Liver (tissue), 9 donors: Measurements from ENCODE around the gene TRIM32. TPM values are rescaled to one million over a fixed set of nuclear protein-coding genes. Genes with fewer than 3 reads are reported as not detected.

Experiments used
- DNase-seq: peaks from one replicate; pipeline ENCODE4 v3.0.0-alpha.2; 2017; ENCODE audit warnings: low spot score
- H3K27ac ChIP-seq, 2 donors: one replicate each; pipeline ENCODE4 v1.7.0; 2013; ENCODE audit warnings: inconsistent platforms in 2 of 2, low read length in 2 of 2, control low read depth in 1 of 2, low read depth in 1 of 2, mild to moderate bottlenecking in 1 of 2
- H3K27me3 ChIP-seq, 4 donors: one replicate each; pipeline versions ENCODE4 v1.6.1 to v1.7.0; 2013; ENCODE audit warnings: low read length in 3 of 4, inconsistent platforms in 1 of 4, mild to moderate bottlenecking in 1 of 4, moderate library complexity in 1 of 4; ENCODE audit not compliant: control insufficient read depth in 4 of 4, insufficient read depth in 4 of 4
- H3K36me3 ChIP-seq, 4 donors: one replicate each; pipeline versions ENCODE4 v1.6.1 to v1.7.0; 2013; ENCODE audit warnings: low read length in 3 of 4, mild to moderate bottlenecking in 3 of 4, low read depth in 1 of 4, moderate library complexity in 1 of 4; ENCODE audit not compliant: control insufficient read depth in 4 of 4, insufficient read depth in 3 of 4
- H3K4me1 ChIP-seq, 4 donors: one replicate each; pipeline versions ENCODE4 v1.6.1 to v1.7.0; 2013; ENCODE audit warnings: low read length in 3 of 4, mild to moderate bottlenecking in 3 of 4, moderate library complexity in 1 of 4; ENCODE audit not compliant: control insufficient read depth in 4 of 4, insufficient read depth in 4 of 4
- H3K4me3 ChIP-seq, 3 donors: one replicate each; pipeline versions ENCODE4 v1.6.1 to v1.7.0; 2013; ENCODE audit warnings: low read length in 3 of 3, control low read depth in 1 of 3, low read depth in 1 of 3, mild to moderate bottlenecking in 1 of 3
- H3K9ac ChIP-seq, 2 donors: one replicate each; pipeline ENCODE4 v1.7.0; 2013; ENCODE audit warnings: low read length in 2 of 2, mild to moderate bottlenecking in 2 of 2, moderate library complexity in 2 of 2, control low read depth in 1 of 2, low read depth in 1 of 2
- H3K9me3 ChIP-seq, 4 donors: one replicate each; pipeline versions ENCODE4 v1.6.1 to v1.7.0; 2013; ENCODE audit warnings: low read length in 3 of 4; ENCODE audit not compliant: control insufficient read depth in 4 of 4
- CTCF ChIP-seq: fragments of 150-350 bp; IDR thresholded peaks from 2 replicates; pipeline ENCODE4 v1.5.1; 2017; ENCODE audit warnings: improper control_type of control experiment, low read depth, low read length; ENCODE audit not compliant: missing input control
- FOXA2 ChIP-seq: IDR thresholded peaks from 2 replicates; pipeline ENCODE4 v1.6.1; 2016; ENCODE audit warnings: antibody characterized with exemption
- GABPA ChIP-seq, 2 donors: IDR thresholded peaks in 1 of 2; conservative IDR thresholded peaks in 1 of 2; 2 replicates each; pipeline ENCODE4 v1.6.1; 2016; ENCODE audit warnings: antibody characterized with exemption in 2 of 2, mild to moderate bottlenecking in 1 of 2, moderate library complexity in 1 of 2
- HNF4A ChIP-seq, 2 donors: conservative IDR thresholded peaks; 2 replicates each; pipeline ENCODE4 v1.6.1; 2016; ENCODE audit warnings: antibody characterized with exemption in 2 of 2, mild to moderate bottlenecking in 2 of 2
- HNF4G ChIP-seq: IDR thresholded peaks from 2 replicates; pipeline ENCODE4 v1.6.1; 2016; ENCODE audit warnings: antibody characterized with exemption
- MAX ChIP-seq: IDR thresholded peaks from 2 replicates; pipeline ENCODE4 v1.6.1; 2016; ENCODE audit warnings: antibody characterized with exemption
- NR2F2 ChIP-seq: IDR thresholded peaks from 2 replicates; pipeline ENCODE4 v1.6.1; 2016; ENCODE audit warnings: antibody characterized with exemption
- TAF1 ChIP-seq: conservative IDR thresholded peaks from 2 replicates; pipeline ENCODE4 v1.6.1; 2016; ENCODE audit warnings: antibody characterized with exemption, mild to moderate bottlenecking
- YY1 ChIP-seq: IDR thresholded peaks from 2 replicates; pipeline ENCODE4 v1.6.1; 2016; ENCODE audit warnings: antibody characterized with exemption, mild to moderate bottlenecking
- WGBS: extraction: QIAGEN DNeasy Blood & Tissue Kit; methylation state at CpG from one replicate; pipeline ENCODE4 v1.1.7; 2013; 5-methylcytosine and 5-hydroxymethylcytosine counted together
- polyA plus RNA-seq, 2 donors: library from polyadenylated mRNA; stranded (reverse) in 1 of 2; unstranded in 1 of 2; fragments of 200-250 nt in 1 of 2; fragments of >200 nt in 1 of 2; fragmentation: Nextera tagmentation in 1 of 2; extraction: Ambion mirVana in 1 of 2; gene quantifications; one replicate each; pipeline versions ENCODE4 v1.2.1 to v1.2.3, GENCODE V29; 2013 to 2015
- total RNA-seq, 2 donors: library from RNA; depleted of rRNA; stranded (reverse); fragments of >200 nt; gene quantifications; one replicate each; pipeline ENCODE4 v1.2.3, GENCODE V29; 2014
- TF ChIP-seq, protein P1 (sequence below): IDR thresholded peaks from 2 replicates; pipeline ENCODE4 v1.6.1; 2016; ENCODE audit warnings: antibody characterized with exemption
- donor health status: healthy.
- donor health status: healthy.
- donor health status: healthy.
- donor health status: healthy.
- donor health status: healthy.

TRIM32 gene
- total and polyA plus RNA-seq, 4 donors, result 3.0 to 5.9 (median 3.5) TPM

DNA sequence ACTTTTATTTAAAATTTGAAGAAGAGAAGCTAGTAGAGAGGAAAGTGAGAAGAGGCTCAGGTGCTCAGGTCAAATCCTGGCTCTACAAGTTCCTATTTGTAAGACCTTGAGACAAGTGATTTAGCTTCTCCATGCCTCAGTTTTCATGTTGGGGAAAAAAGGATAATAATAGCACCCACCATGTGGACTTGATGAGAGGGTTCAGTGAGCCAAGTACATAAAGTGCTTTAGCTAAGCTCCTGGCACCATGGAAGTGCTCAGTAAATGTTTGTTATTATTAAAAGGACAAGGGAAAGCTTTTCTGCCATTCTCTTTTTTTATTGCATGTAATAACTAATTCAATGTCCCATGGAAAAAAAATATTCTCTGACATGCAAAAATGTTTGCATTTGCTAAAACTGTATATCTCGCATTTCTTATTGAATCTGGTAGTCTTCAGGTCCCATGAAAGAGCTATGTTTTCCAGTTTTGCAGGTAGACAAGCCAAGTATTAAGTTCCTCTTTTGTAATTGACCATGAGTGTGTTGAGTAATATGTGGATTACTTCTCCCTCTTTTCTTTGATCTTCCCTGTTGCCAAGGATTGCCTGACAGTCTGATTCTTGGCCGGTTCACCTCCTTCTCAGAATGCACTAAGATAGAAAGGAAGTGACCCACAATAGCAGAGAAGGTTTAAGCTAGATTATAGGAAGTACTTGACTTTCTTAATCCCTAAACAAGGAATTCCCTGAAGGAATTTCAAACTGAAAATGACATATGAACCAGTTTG lies 45.6 kb upstream of the TRIM32 start:
- DNase-seq, result no peak
- 80% methylated on average over 2 of the region's 2 CpGs for WGBS
- H3K27me3 ChIP-seq, result no peaks in the 10 kb centered on the region
- TF ChIP-seq MAX (no peak), HNF4A (conservative IDR thresholded peaks at IDR 0.05) (no peak), NR2F2 (no peak)
- no peak overlapping the region for H3K4me3 ChIP-seq
- no peaks in the 10 kb centered on the region for H3K4me1 ChIP-seq
- no peaks in the 10 kb centered on the region for H3K36me3 ChIP-seq
- no peak overlapping the region for H3K27ac ChIP-seq
- H3K9ac ChIP-seq, result no peak overlapping the region
- H3K9me3 ChIP-seq, result no peaks in the 10 kb centered on the region

DNA sequence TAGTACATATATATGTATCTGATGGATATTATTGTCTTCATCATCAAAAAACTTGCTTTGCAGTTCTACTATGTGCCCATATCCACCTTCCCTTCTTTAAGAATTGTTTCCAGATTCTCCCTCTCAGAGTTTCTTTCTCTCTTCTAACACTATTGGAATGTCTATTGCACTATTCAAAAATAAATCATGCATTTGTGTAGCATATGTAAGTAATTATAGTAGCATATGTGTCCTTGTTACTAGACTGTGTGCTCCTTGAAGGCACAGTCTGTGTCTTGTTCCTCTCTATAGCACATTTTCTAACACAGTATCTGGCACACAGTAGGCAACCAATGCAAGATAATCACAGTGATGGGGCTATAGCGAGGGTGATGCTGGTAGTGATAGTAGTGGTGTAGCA lies 43.4 kb upstream of the TRIM32 start:
- Histone ChIP-seq H3K9me3 (no peaks in the 10 kb centered on the region), H3K9ac (no peak overlapping the region), H3K4me1 (no peaks in the 10 kb centered on the region), H3K36me3 (no peaks in the 10 kb centered on the region), H3K4me3 (no peak overlapping the region), H3K27me3 (no peaks in the 10 kb centered on the region), H3K27ac (no peak overlapping the region)
- WGBS, result 98% methylated on average over 1 of the region's 1 CpG
- TF ChIP-seq HNF4G, result no peak
- no peak for TF ChIP-seq MAX
- TF ChIP-seq YY1, result no peak
- TF ChIP-seq FOXA2, result no peak
- TF ChIP-seq, protein P1, sequence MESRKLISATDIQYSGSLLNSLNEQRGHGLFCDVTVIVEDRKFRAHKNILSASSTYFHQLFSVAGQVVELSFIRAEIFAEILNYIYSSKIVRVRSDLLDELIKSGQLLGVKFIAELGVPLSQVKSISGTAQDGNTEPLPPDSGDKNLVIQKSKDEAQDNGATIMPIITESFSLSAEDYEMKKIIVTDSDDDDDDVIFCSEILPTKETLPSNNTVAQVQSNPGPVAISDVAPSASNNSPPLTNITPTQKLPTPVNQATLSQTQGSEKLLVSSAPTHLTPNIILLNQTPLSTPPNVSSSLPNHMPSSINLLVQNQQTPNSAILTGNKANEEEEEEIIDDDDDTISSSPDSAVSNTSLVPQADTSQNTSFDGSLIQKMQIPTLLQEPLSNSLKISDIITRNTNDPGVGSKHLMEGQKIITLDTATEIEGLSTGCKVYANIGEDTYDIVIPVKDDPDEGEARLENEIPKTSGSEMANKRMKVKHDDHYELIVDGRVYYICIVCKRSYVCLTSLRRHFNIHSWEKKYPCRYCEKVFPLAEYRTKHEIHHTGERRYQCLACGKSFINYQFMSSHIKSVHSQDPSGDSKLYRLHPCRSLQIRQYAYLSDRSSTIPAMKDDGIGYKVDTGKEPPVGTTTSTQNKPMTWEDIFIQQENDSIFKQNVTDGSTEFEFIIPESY, result no peak
- DNase-seq, result no peak

DNA sequence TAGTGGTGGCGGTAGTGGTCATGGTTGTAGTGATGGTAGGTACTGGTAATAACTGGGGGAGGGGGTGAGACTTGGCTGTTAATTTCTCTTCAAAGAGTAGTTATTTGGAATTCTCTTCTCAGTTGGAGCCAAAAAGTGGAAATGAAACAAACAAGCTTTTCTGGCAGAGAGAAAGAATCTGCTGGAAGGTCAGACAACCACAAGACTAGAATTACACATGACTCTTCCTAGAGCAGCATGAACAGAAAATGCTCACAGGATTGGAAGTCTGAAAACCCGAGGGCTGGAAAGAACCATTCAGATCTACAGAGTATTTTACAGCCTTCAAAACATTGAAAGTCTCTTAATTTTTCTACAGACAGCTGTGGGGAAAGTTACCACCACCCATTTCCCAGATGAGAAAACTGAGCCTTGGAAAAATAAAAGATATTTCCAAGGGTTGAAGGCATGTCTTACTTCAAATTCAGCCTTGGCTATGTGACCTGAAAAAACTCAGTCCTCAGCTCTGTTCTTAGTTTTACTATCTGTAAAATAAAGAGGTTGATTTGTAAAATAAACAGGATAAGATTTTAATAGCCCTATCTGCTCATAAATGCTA lies 42.9 kb upstream of the TRIM32 start:
- 89% methylated on average over 2 of the region's 2 CpGs for whole genome bisulfite sequencing
- H3K4me3 ChIP-seq, result no peak overlapping the region
- TF ChIP-seq GABPA (IDR thresholded peaks at IDR 0.05 in 1 of 2, conservative IDR thresholded peaks at IDR 0.05 in 1 of 2) (no peak), HNF4A (conservative IDR thresholded peaks at IDR 0.05) (no peak), HNF4G (no peak), TAF1 (no peak), CTCF (no peak), MAX (no peak)
- H3K4me1 ChIP-seq, result no peaks in the 10 kb centered on the region
- H3K27me3 ChIP-seq, result no peaks in the 10 kb centered on the region
- H3K36me3 ChIP-seq, result no peaks in the 10 kb centered on the region
- H3K9me3 ChIP-seq, result no peaks in the 10 kb centered on the region
- H3K9ac ChIP-seq, result no peak overlapping the region
- DNase-seq, result no peak
- H3K27ac ChIP-seq, result no peak overlapping the region
